ENCODE results near the gene TUBA3E.
"Not testable (repeated sequence)": the region's sequence is repeated elsewhere in the genome, so short reads cannot be mapped to it uniquely, and the experiment has no call there.

The TUBA3E gene

GRCh38 chr2:130198343-130198742 lies at the start of gene TUBA3E:
TUBA3E (minus strand) TSS chr2:130198439; CDS start chr2:130198360, 79 bp downstream.
- DNase-seq: no peak

GRCh38 chr2:130246430-130246829 lies 48.2 kb upstream of the TUBA3E start:
- no peak for DNase-seq

- DNase-seq: no peak
Measured at GRCh38 chr2:130245976-130246375, 47.7 kb upstream of the TUBA3E start.

- DNase-seq: no peak
Measured at GRCh38 chr2:130243359-130243758, 45.1 kb upstream of the TUBA3E start.

- no peak for DNase-seq
Measured at GRCh38 chr2:130241041-130241707, 42.9 kb upstream of the TUBA3E start.

- DNase-seq: not testable (repeated sequence)
Measured at GRCh38 chr2:130239581-130239980, 41.3 kb upstream of the TUBA3E start.

GRCh38 chr2:130233066-130233465 lies 34.8 kb upstream of the TUBA3E start:
- not testable (repeated sequence) for DNase-seq

- DNase-seq: no peak
Measured at GRCh38 chr2:130231656-130232055, 33.4 kb upstream of the TUBA3E start.

GRCh38 chr2:130230907-130231306 lies 32.7 kb upstream of the TUBA3E start:
- not testable (repeated sequence) for DNase-seq

GRCh38 chr2:130230376-130230775 lies 32.1 kb upstream of the TUBA3E start:
- not testable (repeated sequence) for DNase-seq

- DNase-seq: not testable (repeated sequence)
Measured at GRCh38 chr2:130229161-130229510, 30.9 kb upstream of the TUBA3E start.

GRCh38 chr2:130228467-130229160 lies 30.4 kb upstream of the TUBA3E start:
- DNase-seq: not testable (repeated sequence)

GRCh38 chr2:130228005-130228404 lies 29.8 kb upstream of the TUBA3E start:
- DNase-seq: not testable (repeated sequence)

GRCh38 chr2:130222523-130222922 lies 24.3 kb upstream of the TUBA3E start:
- DNase-seq: not testable (repeated sequence)

- not testable (repeated sequence) for DNase-seq
Measured at GRCh38 chr2:130220505-130220904, 22.3 kb upstream of the TUBA3E start.

- not testable (repeated sequence) for DNase-seq
Measured at GRCh38 chr2:130219147-130219546, 20.9 kb upstream of the TUBA3E start.

GRCh38 chr2:130207051-130207450 lies 8.8 kb upstream of the TUBA3E start:
- DNase-seq: not testable (repeated sequence)

- DNase-seq: not testable (repeated sequence)
Measured at GRCh38 chr2:130203150-130203549, 4.9 kb upstream of the TUBA3E start.

GRCh38 chr2:130202518-130202917 lies 4.3 kb upstream of the TUBA3E start:
- not testable (repeated sequence) for DNase-seq

- DNase-seq: not testable (repeated sequence)
Measured at GRCh38 chr2:130196052-130196451, 2.2 kb downstream of the TUBA3E start.

- DNase-seq: not testable (repeated sequence)
Measured at GRCh38 chr2:130195089-130195635, 3.1 kb downstream of the TUBA3E start.

- DNase-seq: not testable (repeated sequence)
Measured at GRCh38 chr2:130193824-130194223, 4.4 kb downstream of the TUBA3E start.

- DNase-seq: not testable (repeated sequence)
Measured at GRCh38 chr2:130192451-130192850, 5.8 kb downstream of the TUBA3E start.

- DNase-seq: not testable (repeated sequence)
Measured at GRCh38 chr2:130191319-130191718, 6.9 kb downstream of the TUBA3E start.
